HG02981 (cell line): ENCODE results near the gene ASTN2.
A peak's percentile ranks its signal among the peaks of the same experiment; 100 is the strongest.

Experiments used
- ATAC-seq: cut with Tn5 transposase; IDR thresholded peaks from one replicate; pipeline ENCODE4 v1.9.1; 2021; ENCODE audit warnings: mild to moderate bottlenecking, moderate library complexity; ENCODE audit not compliant: unreplicated experiment

ASTN2 gene

DNA sequence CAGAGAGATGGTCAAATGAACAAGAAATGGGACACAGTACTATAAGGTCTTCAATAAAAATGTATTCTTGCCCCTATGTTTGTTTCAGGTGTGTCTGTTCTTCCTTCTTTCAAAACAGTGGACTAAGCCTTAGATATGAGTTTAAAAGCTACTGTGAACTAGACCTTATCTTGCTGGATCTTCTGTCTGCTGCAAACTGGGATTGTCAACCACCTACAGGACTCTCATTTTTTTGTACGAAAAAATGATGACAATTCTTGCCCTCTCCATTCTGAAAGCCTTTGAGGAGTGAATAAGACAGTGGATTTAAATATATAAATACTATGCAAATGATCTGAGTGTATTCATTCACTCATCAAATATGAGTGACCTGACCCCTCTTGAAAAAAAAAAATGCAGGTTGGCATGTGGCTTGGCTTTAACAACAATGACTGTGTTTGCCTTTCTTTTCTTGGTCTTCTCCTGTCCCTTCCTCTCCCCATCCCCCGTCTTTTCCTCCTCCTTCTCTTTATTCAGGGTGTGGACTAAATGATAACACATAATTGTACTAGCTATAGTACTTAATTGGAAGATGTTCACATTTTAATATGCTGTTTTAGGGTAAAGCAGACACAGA is 963.2 kb downstream of the ASTN2 start:
- no peak for ATAC-seq

DNA sequence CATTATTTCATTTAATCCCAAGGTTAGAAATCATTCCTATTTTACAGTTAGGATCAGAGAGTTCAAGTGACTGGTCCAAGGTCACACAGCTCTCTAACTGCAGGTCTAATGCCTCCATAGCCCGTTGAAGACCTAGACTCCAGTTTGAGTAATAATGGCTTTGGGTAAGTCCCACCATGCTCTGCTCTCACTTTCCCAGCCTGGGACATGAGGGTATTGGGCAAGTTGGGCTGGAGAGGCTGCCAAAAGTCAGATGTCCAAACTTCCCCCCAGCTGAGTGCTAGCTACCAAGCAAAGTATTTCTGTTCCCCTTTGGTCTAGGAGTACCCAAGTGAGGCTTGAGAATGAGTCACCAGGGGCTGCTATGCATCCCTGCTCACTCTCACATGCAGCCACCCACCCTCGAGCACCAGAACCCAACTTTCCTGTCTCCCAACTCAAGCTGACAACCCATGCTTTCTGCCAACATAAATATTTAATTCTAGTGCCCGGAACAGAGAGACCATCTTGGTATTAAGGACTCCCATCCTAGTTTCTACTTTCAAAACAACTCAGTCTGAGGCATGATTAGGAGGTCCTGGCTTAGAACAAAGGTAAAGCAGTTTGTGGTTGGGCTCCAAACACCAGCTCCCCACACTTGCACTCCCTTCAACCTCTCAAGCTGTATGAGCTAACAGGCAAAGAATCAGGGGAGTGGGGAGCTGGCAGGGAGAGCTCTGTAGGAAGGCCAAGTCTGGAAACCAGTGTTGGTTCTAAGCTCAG is 964.3 kb downstream of the ASTN2 start:
- ATAC-seq, result peak; percentile 74

DNA sequence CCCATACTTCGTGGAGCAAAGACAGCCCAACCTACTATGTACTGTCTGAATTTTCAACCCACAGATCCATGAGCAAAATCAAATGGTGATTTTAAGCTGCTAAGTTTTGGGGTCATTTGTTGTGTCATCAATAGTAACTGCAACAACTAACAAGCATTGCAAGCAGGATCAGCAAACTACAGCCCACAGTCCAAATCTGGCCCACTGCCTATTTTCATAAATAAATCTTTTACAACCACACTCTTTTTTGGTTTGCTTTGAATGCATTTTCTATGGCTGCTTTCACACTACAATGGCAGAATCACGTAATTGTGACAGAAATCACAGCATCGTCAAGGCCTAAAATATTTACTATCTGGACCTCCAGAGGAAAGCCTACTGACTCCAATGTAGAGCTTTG is 964.9 kb downstream of the ASTN2 start:
- no peak for ATAC-seq

DNA sequence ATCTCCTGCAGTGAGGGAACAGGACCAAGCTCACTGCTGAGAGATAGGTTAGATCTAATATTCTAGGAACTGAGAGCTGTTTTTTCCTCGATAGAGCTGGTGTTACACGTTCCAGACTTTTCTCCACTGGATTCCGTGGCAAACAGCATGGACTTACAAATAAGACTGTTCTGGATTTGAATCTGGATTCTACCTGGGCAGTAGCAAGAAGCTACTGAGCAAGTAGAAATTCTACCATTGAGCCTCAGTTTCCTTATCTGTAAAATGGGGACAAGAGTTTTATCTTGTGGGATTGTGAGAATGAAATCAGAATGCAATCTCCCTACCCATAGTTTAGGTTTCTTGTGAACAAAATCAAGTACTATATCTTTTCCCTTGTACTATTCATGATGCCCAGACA is 966.4 kb downstream of the ASTN2 start:
- ATAC-seq, result no peak

DNA sequence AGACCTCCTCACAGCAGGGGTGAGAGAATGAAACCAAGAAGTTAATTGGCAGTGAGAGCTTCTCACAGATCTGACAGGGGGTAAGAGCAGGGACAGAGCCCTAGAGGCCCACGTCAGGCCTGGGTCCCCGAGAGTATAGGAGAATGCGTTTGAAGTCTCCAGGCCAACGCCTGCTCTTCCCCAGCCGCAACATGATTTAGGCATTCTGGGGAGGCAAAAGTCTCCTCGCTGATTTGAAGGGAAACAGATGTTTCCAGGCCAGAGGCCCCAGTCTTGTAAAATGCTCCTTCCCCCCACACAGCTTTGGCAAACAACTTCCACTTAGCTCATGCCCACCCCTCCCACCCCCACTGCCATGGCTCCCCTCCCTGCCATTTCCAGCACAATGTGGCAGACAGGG is 966.9 kb downstream of the ASTN2 start:
- no peak for ATAC-seq

DNA sequence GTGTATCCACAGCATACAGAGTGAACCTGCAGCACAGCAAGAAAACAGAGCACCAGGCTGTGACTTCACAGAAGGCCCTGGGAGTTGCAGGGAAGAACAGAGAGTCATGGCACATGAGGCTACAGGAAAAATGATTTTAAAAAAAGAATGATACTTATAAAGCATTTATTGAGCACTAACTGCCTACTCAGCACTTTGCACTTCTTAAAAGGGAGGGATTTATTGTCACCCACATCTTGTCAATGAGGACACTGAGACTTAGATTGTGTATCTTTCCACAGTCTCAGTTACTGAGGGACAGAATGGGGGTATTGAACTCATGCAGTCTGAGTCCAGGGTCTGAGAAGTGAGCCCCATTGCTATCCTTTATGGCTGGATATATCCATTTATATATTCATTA is 972.3 kb downstream of the ASTN2 start:
- ATAC-seq, result no peak

DNA sequence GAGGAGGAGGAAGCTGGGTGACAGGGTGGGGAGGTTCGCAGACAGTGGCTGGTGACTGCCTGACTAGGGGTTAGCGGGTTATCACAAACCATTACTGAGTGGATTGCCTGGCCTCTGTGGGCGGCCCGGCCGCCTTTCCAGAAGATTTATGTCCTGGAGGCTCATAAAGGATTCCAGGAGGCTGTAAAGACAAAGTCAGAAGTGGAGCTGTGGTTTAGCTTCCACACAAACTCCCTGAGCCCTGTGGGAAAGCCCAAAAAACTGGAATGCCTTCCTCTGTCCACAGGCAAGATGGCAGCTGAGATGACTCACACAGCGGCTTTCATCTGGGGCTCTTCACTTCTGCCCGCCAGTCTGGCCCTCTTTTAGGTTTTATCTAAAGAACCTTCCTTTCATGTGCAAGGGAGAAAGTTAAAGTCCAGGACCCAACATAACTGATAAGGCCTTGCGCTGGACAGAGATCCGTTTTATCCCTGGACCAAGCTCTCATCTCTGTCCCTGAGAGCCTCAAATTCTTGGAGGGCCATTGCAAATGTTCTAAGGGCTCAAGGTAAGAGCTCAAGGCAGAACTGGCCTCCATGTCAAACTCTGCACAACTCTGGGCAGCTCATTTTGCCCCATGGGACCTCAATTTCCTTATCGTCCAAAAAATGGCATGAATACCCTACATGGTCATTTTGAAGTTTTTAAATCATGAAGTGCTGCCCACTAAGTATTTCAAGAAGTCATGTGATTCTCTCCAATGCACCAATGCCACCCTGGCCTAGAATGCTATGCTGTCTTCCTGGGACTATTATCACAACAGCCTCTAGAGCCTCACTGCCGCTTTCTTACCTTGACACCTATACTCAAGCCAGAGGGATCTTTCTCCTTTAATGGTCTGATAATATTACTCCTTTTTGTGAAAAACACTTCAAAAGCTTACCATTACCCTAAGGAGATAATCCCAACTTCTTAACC is 977.2 kb downstream of the ASTN2 start:
- no peak for ATAC-seq

DNA sequence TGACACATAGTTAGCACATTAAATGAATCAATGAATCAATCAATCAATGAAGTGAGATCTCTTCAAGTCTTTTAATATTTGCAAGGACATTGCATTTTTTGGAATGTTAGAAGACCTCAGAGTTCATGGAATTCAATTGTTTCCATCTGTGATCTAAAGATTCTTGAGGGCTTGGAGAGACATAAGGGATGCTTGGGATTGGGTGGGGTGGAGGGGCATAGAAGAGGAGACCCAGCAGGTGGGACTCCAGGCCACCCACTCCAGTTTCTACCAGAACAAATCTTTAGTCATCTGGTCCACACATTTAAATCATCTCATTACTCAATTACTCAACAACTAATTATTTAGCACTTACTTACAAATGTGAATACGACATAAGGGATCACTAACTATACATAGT is 978.7 kb downstream of the ASTN2 start:
- ATAC-seq, result no peak

DNA sequence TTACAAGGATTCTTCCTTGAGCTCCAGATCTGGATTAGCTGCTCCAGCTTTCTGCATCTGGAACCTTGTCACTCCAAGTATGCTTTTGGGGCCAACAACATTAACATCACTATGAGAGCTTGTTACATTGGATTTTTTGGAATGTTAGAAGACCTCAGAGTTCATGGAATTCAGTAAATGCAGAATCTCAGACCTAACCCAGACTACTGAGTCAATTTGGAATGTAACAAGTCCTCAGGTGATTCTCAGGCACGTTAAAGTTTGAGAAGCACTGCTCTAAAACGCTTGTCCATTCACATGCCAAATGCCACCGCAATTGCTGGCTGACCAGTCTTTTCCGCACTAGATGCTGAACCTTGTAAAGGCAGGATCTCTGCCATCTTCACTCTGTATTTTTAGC is 979.2 kb downstream of the ASTN2 start:
- ATAC-seq, result no peak

DNA sequence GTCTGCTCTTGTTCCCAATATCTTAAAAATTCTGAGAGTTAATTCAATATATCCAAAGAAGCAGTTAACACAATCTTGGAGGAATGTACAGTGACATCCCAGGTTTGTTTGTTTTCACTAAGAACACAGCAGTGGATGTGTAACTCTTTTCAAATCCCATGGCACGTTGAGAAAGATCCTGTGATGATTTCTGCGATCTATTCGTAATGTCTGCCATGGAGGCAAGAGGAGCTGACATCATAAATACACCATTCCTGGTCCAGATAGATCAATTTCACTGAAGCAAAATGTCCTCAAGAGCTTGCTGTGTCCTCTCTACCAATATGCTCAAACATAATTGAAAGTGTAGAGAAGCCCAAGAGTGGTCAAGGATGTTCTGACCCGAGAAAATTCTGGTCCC is 980.5 kb downstream of the ASTN2 start:
- ATAC-seq, result no peak

DNA sequence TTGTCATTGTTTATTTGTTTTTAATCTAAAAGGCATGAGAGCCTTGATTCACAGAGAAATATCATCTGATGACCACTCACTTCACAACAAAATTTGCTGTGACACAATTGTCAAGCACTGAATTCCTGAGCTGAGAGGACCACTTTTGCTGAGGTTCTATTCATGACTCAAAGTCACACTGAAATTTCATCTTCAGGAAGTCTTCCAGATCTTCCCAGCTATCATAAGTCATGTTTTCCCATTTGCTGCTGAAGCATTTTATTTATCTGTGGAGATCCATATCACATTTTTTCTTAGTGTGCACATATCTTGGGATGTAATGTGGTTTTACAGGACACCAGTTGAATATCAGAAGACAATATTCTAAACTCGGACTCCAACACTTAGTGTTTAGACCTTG is 982.8 kb downstream of the ASTN2 start:
- no peak for ATAC-seq

DNA sequence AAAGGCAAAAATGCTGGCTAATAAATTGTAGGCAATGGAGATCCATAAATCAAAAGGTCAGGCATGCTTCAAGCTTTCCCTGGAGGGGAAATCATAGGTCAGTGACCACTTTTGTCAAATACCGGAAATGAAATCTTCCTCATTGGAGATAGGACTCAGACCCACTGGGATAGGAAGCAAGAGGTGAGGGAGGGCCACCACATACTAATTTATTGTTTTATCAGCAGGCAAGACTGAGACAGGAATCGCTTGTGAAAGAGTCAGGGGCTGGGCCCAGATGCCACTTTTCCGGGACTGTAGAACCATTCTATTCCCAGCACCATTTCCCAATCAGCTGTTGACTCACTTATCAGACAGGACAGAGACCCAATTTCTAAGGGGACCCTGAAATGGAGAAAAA is 984.0 kb downstream of the ASTN2 start:
- no peak for ATAC-seq

DNA sequence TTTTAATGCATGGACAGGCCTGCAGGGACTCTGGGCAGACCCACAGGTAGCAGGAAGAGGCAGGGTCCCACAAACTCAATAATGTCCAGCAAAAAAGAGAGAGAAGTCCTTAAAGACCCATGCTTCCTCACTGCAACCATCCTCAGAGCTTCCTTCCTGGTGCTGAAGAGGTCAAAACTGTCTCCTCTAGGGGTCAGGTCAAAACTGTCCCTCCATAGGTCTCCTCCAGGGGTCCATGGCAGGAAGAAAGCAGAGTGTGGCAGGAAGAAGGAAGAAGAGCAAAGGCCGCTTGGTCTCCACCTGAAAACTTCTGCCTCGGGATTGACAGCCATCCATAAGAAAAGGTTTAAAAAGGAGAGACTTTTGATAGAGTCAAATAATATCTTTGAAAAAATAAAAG is 989.6 kb downstream of the ASTN2 start:
- no peak for ATAC-seq

DNA sequence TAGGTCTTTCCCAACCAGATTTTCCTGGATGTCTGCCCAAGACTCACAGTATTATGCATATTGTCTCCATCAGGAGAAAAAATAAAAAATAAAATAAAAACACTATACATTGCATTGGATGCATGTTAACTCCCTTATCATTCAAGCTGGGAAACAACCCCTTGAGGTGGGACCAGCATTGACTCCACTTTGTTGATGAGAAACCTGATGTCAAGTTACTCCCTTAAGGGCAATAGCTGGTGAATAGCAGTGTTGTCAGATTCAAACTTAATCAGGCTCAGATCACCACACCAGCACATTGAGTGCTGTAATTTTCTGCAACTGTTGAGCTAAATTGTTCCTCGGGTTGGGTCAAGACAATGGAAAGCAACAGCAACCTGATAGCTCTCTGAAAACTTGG is 991.7 kb downstream of the ASTN2 start:
- ATAC-seq, result no peak

DNA sequence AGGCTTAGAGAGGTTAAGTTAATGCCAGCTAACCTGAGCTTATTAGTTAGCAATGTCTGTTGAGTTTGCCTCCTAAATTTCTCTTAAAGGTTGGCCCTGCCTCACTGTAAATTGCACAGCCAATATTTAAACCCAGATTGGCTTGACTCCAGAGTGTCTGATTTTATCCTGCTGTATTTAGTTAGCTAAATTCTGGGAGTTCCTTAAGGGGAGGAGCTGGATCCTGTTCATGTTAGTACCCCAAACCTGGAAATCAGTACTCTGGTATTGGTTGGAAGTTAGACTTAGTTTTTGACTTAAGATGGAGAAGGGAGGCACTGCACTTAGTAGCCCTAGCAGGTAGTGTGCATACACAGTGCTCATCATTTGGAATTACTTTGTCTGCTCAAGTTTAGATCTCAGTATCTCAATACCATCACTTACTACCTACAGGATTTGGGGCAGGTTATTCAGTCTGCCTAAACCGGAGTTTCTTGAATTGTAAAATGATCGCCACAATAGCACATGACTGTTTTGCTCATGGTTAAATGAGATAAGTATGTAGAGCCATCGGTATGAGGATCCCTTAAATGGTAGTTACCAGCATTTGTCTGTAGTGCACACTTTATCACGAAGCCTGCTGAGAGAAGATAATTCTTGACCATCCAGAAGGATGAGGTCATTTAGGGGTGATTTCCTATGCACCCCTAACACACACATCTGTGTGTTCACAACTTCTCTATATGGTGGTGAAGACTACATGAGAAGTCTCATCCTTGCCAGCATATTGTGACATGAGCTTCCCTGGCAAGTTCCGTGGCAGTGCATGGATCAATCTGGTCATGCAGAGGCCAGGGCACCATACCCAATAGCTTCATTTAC is 992.5 kb downstream of the ASTN2 start:
- ATAC-seq, result no peak

DNA sequence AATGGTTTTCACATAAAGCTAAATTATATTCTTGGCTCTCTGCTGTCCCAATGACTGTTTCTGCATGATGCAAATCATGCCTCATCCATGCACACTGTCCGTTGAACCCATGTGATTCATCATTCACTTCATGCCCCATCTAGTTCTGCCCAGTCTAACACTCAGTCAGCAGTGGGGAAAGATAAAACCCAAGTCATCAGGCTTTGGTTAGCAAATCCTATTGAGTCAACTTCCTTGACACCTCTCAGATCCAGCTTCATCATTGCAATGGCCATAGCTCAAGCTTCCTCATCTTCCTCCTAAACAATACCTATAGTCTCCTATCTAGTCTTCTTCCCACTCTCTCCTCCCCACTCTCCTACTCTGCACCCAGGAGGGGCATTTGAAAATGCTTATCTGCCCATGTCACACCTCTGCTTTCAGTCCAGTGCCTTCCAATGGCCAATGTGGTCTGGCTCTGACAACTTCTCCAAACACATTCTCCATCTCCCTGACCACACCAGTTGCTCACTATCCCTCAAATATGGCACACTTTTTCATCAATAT is 993.8 kb downstream of the ASTN2 start:
- no peak for ATAC-seq

DNA sequence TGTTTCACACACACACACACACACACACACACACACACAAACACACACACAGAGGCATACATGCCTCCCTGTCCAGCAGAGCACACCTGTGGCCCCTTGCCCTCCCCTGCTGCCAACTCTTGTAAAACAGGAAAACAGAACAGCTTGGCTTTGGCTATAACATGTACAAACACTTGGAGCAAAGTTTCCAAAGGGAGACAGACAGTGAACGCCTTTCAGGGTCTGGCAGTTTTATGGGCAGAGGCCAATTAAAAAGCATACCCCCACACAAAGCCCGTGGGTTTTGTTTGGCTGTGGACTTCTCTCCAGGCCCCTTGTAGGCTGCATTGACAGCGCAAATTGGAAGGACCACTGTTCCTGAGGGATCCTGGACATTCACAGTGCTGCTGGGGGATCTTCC is 995.7 kb downstream of the ASTN2 start:
- no peak for ATAC-seq

DNA sequence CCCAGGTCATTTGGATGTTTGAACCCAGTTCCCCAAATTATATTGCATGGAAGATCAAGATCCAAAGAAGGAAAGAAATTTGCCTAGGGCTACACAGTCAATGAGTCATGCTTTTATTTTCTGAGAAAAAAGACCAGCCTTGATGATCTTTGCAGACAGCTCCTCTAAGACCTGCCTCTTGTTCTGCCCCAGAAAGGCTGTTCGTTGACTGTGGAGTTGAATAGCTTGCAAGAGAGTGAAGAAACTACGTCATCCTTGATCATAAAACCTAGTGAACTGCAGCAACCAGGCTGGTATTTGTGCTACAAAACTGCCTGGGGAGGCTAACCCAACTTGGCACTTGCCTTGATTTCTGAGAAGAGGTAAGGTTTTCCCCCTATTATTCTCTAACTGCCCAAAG is 997.4 kb downstream of the ASTN2 start:
- ATAC-seq, result no peak

DNA sequence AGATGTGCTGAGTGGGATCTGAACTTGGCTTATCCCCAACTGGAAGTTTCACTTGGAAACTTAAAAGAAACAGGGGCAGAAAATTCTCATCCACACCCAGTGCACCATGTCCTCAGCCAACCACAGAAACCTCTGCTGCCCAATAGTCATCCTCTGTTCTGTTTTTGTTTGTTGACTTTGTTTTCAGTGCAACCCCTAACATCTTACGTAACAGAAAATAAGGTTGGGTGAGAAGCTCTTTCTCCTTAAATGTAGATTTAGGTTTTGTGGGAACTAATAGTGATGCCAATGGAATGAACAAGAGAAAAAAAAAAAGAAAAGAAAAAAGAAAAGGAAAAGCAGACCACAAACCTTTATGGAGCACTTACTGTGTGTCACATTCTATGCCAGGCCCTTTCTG is 998.4 kb downstream of the ASTN2 start:
- no peak for ATAC-seq

DNA sequence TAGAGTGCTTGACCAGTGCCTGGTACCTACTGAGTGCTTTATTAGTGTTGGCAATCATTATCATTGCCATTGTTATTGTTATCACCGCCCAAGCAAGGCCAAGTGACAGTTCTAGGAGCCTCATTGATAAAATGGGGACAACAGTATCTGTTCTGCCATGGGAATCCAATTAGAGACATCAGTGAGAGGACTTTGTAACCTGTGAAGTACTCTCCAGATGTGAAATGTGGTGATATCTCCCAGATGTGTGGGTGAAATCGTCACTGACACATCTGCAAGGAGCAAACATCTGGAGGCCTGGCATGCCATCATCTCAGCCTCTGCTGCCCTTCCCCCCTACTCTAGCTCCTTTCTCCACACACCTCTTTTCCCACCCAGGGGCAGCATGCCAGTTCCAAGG is 1000.5 kb downstream of the ASTN2 start:
- no peak for ATAC-seq

DNA sequence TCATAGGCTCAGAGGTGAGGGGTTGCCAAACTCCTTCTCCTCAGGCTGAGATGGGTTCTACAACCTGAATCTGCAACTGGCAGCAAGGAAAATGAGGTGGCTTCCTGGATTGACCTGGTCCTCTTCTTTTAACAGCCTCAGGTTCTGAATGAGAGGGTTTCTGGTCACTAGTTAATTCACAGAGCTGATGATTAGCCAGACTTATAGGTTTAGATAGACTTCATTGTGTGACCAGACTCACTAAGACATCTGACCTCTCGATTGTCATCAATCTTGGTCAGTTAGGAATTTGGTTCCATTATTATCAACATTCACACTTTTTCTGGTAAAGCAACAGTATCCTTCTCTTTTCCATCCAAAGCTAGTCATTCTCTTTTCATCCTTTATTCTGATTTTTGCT is 1003.4 kb downstream of the ASTN2 start:
- ATAC-seq, result no peak
